ENCODE data around the gene GRAP. TPM values are rescaled to one million over a fixed set of nuclear protein-coding genes. Genes with fewer than 3 reads are reported as not detected.

Gene GRAP
- total and polyA plus RNA-seq, 7 donors, result 0.71 to 2.2 (median 1.7) TPM

DNA sequence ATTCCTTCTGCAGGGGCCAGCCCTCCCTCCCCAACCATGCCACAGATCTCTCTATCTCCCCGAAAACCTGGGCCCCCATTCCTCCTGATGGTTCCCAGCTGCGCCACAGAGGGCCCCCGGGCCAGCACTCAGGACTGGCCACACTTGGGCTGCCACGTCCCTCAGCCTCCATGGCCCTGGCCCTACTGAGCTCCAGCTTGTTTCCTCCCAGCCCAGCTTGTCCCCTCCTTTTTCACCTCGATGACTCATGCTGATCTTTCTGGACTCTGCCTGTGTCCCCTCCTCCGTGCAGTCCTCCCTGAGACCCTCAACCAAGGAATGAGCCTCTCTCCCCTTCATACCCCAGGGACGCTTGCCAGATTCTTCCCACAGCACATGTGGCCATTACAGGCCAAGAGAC is 31.3 kb downstream of the GRAP start:
- H3K27ac ChIP-seq, result no peak overlapping the region
- intact Hi-C loops (cut with DNase I), result no loop called here
- 69 to 76% (median 74%) methylated on average over 7 of the region's 7 CpGs for WGBS, 3 donors

DNA sequence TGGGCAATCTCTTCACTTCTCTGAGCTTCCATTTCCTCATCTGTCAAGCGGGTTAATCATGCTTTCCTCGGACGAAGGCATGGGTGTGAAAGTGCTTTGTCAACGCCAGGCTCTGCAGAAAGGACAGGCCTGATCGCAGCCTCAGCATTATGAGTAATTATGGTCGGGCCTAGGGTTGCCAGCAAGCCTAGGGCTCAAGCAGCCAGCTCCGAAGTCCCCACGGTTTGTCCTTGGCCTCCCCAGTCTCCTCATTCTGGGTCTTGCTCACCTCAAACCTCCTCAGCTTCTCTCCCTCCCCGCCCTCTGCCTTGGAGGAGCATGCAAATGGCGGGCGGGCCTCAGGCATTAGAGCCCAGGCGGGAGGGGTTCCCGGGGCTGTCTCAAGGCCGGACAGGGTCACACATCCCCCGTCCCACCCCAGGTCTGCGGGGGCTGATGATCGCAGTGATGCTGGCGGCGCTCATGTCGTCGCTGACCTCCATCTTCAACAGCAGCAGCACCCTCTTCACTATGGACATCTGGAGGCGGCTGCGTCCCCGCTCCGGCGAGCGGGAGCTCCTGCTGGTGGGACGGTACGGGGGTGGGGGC is 32.0 kb downstream of the GRAP start:
- H3K36me3 ChIP-seq (ENCODE audit: insufficient read depth in 1 of 2, low read depth in 1 of 2), result no peaks in the 10 kb centered on the region
- ATAC-seq (no peak), DNase-seq (peak; percentile 6 to 21)
- no peak overlapping the region for H3K27ac ChIP-seq
- no peaks in the 10 kb centered on the region for H3K4me1 ChIP-seq
- H3K9me3 ChIP-seq, result no peaks in the 10 kb centered on the region
- intact Hi-C loops (cut with DNase I), result no loop called here
- TF ChIP-seq, protein P1, sequence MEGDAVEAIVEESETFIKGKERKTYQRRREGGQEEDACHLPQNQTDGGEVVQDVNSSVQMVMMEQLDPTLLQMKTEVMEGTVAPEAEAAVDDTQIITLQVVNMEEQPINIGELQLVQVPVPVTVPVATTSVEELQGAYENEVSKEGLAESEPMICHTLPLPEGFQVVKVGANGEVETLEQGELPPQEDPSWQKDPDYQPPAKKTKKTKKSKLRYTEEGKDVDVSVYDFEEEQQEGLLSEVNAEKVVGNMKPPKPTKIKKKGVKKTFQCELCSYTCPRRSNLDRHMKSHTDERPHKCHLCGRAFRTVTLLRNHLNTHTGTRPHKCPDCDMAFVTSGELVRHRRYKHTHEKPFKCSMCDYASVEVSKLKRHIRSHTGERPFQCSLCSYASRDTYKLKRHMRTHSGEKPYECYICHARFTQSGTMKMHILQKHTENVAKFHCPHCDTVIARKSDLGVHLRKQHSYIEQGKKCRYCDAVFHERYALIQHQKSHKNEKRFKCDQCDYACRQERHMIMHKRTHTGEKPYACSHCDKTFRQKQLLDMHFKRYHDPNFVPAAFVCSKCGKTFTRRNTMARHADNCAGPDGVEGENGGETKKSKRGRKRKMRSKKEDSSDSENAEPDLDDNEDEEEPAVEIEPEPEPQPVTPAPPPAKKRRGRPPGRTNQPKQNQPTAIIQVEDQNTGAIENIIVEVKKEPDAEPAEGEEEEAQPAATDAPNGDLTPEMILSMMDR (IDR thresholded peaks at IDR 0.05), result no peak
- H3K27me3 ChIP-seq (ENCODE audit: insufficient read depth in 3 of 3, low read length in 2 of 3), result no peaks in the 10 kb centered on the region
- WGBS, 3 donors, result 74 to 85% (median 80%) methylated on average over 28 to 29 of the region's 29 CpGs
- no peak overlapping the region for H3K4me3 ChIP-seq

More for the DNA sequence above, 31.3 kb downstream of the GRAP start:
- Histone ChIP-seq H3K27me3 (ENCODE audit: insufficient read depth in 3 of 3, low read length in 2 of 3) (no peaks in the 10 kb centered on the region), H3K36me3 (ENCODE audit: insufficient read depth in 1 of 2, low read depth in 1 of 2) (no peaks in the 10 kb centered on the region), H3K4me3 (no peak overlapping the region), H3K9me3 (no peaks in the 10 kb centered on the region), H3K4me1 (no peaks in the 10 kb centered on the region)
- DNase-seq (peak in 1 of 2 donors; percentile 47), ATAC-seq (no peak)
- TF ChIP-seq, protein P1 (IDR thresholded peaks at IDR 0.05), result no peak

DNA sequence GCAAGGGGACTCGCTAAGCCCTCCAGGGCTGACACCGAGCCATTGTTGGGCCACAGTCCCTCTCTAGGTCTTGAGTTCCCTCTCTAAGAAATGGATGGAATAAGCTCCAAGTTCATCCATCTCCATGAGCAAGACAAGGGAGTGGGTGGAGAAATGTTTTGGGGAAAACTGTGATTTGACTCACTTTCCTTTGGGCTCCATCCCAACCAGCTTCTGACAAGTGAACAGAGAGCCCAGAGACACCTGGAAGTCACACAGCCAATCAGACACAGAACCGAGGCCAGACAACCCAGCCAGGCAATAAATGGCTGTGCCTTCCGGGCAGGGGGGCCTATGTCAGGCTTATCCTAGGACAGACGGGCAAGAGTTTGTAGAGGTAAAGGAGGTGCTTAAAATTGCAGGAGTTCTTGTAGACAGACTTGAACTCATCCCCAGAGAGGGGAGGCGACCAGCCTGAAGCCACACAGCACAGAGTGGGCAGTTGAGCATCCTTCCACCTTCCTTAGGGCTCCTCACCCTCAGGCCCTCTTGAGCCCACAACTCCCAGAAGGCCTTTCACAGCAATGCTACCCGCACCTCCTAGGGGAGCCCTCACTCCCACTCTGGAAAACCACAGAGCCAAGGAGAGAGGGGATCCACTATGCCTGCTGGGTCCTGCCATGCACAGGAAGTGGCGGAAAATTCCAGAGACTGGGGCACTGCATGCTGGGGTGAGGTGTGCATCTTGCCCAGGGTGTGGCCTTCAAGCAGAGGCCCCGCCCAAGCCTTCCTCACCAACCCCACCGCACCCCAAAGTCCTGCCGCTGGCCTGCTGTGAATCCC is 32.7 kb downstream of the GRAP start:
- intact Hi-C loops (cut with DNase I), result no loop called here
- Histone ChIP-seq H3K9me3 (no peaks in the 10 kb centered on the region), H3K27me3 (ENCODE audit: insufficient read depth in 3 of 3, low read length in 2 of 3) (no peaks in the 10 kb centered on the region), H3K4me3 (no peak overlapping the region), H3K27ac (no peak overlapping the region), H3K4me1 (no peaks in the 10 kb centered on the region), H3K36me3 (ENCODE audit: insufficient read depth in 1 of 2, low read depth in 1 of 2) (no peaks in the 10 kb centered on the region)
- ATAC-seq, result no peak
- peak in 1 of 2 donors; percentile 25 for DNase-seq
- 84 to 93% (median 92%) methylated on average over 11 of the region's 11 CpGs for WGBS, 3 donors
- TF ChIP-seq, protein P1 (IDR thresholded peaks at IDR 0.05), result no peak

DNA sequence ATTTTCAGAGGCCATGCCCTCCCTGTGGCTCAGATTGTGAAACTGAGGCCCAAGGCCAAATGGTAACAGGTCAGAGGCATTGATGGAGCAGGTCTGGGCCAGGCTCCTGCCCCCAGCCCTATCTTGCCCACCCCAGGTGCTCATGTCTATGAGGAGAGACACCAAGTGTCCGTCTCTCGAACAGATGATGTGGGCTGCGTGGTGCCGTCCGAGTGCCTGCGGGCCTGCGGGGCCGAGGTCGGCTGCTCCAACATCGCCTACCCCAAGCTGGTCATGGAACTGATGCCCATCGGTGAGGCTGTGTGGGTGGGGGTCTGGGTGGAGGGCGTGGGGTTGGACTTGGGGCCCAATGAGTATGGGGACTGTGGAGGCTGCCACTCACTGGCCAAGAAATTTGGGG is 33.5 kb downstream of the GRAP start:
- peak in 1 of 2 donors; percentile 27 for DNase-seq
- no peak overlapping the region for H3K27ac ChIP-seq
- intact Hi-C loops (cut with DNase I), result no loop called here
- no peak overlapping the region for H3K4me3 ChIP-seq
- WGBS, 3 donors, result 94 to 95% (median 95%) methylated on average over 12 of the region's 12 CpGs
- no peak for ATAC-seq
- H3K9me3 ChIP-seq, result no peaks in the 10 kb centered on the region
- H3K27me3 ChIP-seq (ENCODE audit: insufficient read depth in 3 of 3, low read length in 2 of 3), result no peaks in the 10 kb centered on the region
- no peaks in the 10 kb centered on the region for H3K36me3 ChIP-seq (ENCODE audit: insufficient read depth in 1 of 2, low read depth in 1 of 2)
- TF ChIP-seq, protein P1 (IDR thresholded peaks at IDR 0.05), result no peak
- no peaks in the 10 kb centered on the region for H3K4me1 ChIP-seq
